22Rv1 (cell line): ENCODE measurements around the gene TMEM126B.

Experiments used
- CTCF ChIP-seq: fragments of 450-650 bp; IDR thresholded peaks from 2 replicates; pipeline ENCODE4 v1.5.1; 2017; ENCODE audit warnings: mild to moderate bottlenecking
- ZFX ChIP-seq: fragments of 450-650 bp; IDR thresholded peaks from 2 replicates; pipeline ENCODE4 v1.6.1; 2017; ENCODE audit warnings: antibody characterized with exemption, borderline replicate concordance

GRCh38 chr11:85627998-85628770 is at the start of gene TMEM126B:
- TF ChIP-seq CTCF (no peak), ZFX (no peak)
